Measurements from ENCODE around the gene HOGA1. TPM values are rescaled to one million over a fixed set of nuclear protein-coding genes. Genes with fewer than 3 reads are reported as not detected.

Gene HOGA1
- total and polyA plus RNA-seq, 4 donors: 2.6 to 4.0 (median 3.5) TPM

DNA sequence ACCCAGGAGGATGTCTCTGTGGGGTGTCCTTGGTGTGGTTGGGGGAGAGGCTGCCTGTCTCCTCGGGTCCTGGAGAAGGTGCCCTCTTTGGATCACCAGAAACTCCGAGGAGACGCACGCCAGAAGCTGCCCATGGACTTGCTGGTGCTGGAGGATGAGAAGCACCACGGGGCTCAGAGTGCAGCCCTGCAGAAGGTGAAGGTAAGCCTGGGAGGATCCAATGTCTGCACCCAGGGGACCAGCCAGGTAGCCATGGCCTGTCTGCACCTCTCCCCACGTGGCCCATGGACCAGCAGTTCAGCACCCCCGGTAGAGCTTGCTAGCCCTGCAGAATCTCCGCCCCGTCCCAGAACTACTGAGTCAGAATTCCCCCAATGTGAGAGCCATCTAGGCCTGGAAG lies 6.5 kb upstream of the HOGA1 start:
- Histone ChIP-seq H3K36me3 (ENCODE audit: control insufficient read depth, insufficient read depth, low read length) (peaks cover under 1% of the 10 kb centered on the region), H3K4me3 (ENCODE audit: low read depth, low read length) (no peak overlapping the region), H3K27ac (ENCODE audit: low read depth, low read length) (no peak overlapping the region), H3K27me3 (ENCODE audit: control insufficient read depth, insufficient read depth, low read length) (no peaks in the 10 kb centered on the region), H3K9me3 (ENCODE audit: control insufficient read depth, insufficient read depth, low read length) (no peaks in the 10 kb centered on the region), H3K4me1 (ENCODE audit: control insufficient read depth, insufficient read depth, low read length) (peaks cover 8% of the 10 kb centered on the region)
- WGBS (ENCODE audit: insufficient coverage): 64% methylated on average over 6 of the region's 9 CpGs
- DNase-seq (ENCODE audit: low read depth in 4 of 6, low spot score in 6 of 6): no peak

- Histone ChIP-seq H3K9me3 (ENCODE audit: control insufficient read depth, insufficient read depth, low read length) (no peaks in the 10 kb centered on the region), H3K27me3 (ENCODE audit: control insufficient read depth, insufficient read depth, low read length) (no peaks in the 10 kb centered on the region), H3K36me3 (ENCODE audit: control insufficient read depth, insufficient read depth, low read length) (no peaks in the 10 kb centered on the region), H3K27ac (ENCODE audit: low read depth, low read length) (no peak overlapping the region), H3K4me3 (ENCODE audit: low read depth, low read length) (no peak overlapping the region), H3K4me1 (ENCODE audit: control insufficient read depth, insufficient read depth, low read length) (peaks cover 5% of the 10 kb centered on the region)
- WGBS (ENCODE audit: insufficient coverage): 56% methylated on average over 35 of the region's 40 CpGs
- DNase-seq (ENCODE audit: low read depth in 4 of 6, low spot score in 6 of 6): peak in 1 of 6 donors; percentile 12
These were observed 5.9 kb upstream of the HOGA1 start for GRCh38 chr10:97578171-97578844.

DNA sequence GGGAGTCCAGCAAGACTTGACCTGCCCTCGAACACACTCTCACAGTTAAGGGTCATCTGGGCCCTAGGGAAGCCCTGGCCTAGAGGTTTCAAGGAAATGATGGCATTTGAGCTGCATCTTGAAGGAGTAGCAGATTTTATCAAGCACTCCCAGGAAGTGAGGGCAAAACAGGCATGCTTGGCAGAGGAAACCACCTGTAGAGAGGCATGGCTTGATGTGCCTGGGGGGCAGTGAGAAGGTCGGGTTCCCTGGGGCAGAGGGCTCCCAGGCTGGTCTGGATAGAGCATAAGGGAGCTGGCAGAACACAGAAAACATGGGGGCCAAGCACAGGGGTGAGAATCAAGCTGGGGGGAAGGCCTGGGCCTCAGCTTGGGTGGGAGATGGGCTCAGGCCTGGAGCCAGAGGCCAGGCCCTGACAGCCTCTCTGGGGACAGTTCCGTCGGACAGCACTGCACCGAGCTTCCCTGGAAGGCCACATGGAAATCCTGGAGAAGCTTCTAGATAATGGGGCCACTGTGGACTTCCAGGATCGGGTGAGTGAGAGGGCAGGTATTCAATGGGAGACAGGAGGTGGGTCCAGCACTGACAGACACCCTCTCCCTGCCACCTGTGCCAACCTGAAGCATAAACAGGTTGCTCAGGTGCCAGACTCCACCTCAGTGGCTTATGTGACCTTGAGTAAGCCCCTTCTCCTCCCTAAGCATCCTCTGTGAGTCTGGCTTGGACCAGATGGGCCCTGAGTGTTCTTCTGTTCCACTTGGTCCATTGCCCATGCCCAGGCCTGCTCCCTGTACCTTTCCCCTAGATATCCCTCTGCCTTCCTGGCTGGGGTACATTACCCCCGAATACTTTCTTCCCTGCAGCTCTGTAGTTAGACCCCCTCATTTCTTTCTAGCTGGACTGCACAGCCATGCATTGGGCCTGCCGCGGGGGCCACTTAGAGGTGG lies 3.5 kb upstream of the HOGA1 start:
- no peaks in the 10 kb centered on the region for H3K9me3 ChIP-seq (ENCODE audit: control insufficient read depth, insufficient read depth, low read length)
- no peaks in the 10 kb centered on the region for H3K27me3 ChIP-seq (ENCODE audit: control insufficient read depth, insufficient read depth, low read length)
- H3K36me3 ChIP-seq (ENCODE audit: control insufficient read depth, insufficient read depth, low read length): no peaks in the 10 kb centered on the region
- DNase-seq (ENCODE audit: low read depth in 4 of 6, low spot score in 6 of 6): no peak
- H3K4me3 ChIP-seq (ENCODE audit: low read depth, low read length): no peak overlapping the region
- 88% methylated on average over 8 of the region's 9 CpGs for WGBS (ENCODE audit: insufficient coverage)
- peaks cover 18% of the 10 kb centered on the region for H3K4me1 ChIP-seq (ENCODE audit: control insufficient read depth, insufficient read depth, low read length)
- H3K27ac ChIP-seq (ENCODE audit: low read depth, low read length): no peak overlapping the region

GRCh38 chr10:97582169-97582568 lies 2.0 kb upstream of the HOGA1 start:
- Histone ChIP-seq H3K27me3 (ENCODE audit: control insufficient read depth, insufficient read depth, low read length) (no peaks in the 10 kb centered on the region), H3K27ac (ENCODE audit: low read depth, low read length) (no peak overlapping the region), H3K36me3 (ENCODE audit: control insufficient read depth, insufficient read depth, low read length) (no peaks in the 10 kb centered on the region), H3K9me3 (ENCODE audit: control insufficient read depth, insufficient read depth, low read length) (no peaks in the 10 kb centered on the region), H3K4me3 (ENCODE audit: low read depth, low read length) (no peak overlapping the region), H3K4me1 (ENCODE audit: control insufficient read depth, insufficient read depth, low read length) (peaks cover 17% of the 10 kb centered on the region)
- 92% methylated on average over 7 of the region's 8 CpGs for WGBS (ENCODE audit: insufficient coverage)
- DNase-seq (ENCODE audit: low read depth in 4 of 6, low spot score in 6 of 6): no peak

GRCh38 chr10:97583476-97583875 lies 713 bp upstream of the HOGA1 start:
- Histone ChIP-seq H3K27ac (ENCODE audit: low read depth, low read length) (peak overlapping the region; percentile 57), H3K36me3 (ENCODE audit: control insufficient read depth, insufficient read depth, low read length) (no peaks in the 10 kb centered on the region), H3K4me1 (ENCODE audit: control insufficient read depth, insufficient read depth, low read length) (peaks cover 17% of the 10 kb centered on the region), H3K9me3 (ENCODE audit: control insufficient read depth, insufficient read depth, low read length) (no peaks in the 10 kb centered on the region), H3K27me3 (ENCODE audit: control insufficient read depth, insufficient read depth, low read length) (no peaks in the 10 kb centered on the region), H3K4me3 (ENCODE audit: low read depth, low read length) (no peak overlapping the region)
- DNase-seq (ENCODE audit: low read depth in 4 of 6, low spot score in 6 of 6): no peak
- WGBS (ENCODE audit: insufficient coverage): 77% methylated on average over 11 of the region's 13 CpGs

GRCh38 chr10:97584798-97585438 lies 729 bp downstream of the HOGA1 start:
- no peak overlapping the region for H3K27ac ChIP-seq (ENCODE audit: low read depth, low read length)
- 96% methylated on average over 2 of the region's 5 CpGs for WGBS (ENCODE audit: insufficient coverage)
- no peak overlapping the region for H3K4me3 ChIP-seq (ENCODE audit: low read depth, low read length)

GRCh38 chr10:97585439-97585811 lies 1.2 kb downstream of the HOGA1 start:
- DNase-seq (ENCODE audit: low read depth in 4 of 6, low spot score in 6 of 6): no peak
- 81% methylated on average over 5 of the region's 5 CpGs for WGBS (ENCODE audit: insufficient coverage)
- peaks cover 23% of the 10 kb centered on the region for H3K4me1 ChIP-seq (ENCODE audit: control insufficient read depth, insufficient read depth, low read length)
- H3K27ac ChIP-seq (ENCODE audit: low read depth, low read length): no peak overlapping the region
- H3K36me3 ChIP-seq (ENCODE audit: control insufficient read depth, insufficient read depth, low read length): peaks cover 2% of the 10 kb centered on the region
- no peaks in the 10 kb centered on the region for H3K27me3 ChIP-seq (ENCODE audit: control insufficient read depth, insufficient read depth, low read length)
- H3K9me3 ChIP-seq (ENCODE audit: control insufficient read depth, insufficient read depth, low read length): no peaks in the 10 kb centered on the region
- no peak overlapping the region for H3K4me3 ChIP-seq (ENCODE audit: low read depth, low read length)

More at GRCh38 chr10:97584798-97585438, 729 bp downstream of the HOGA1 start:
- no peaks in the 10 kb centered on the region for H3K27me3 ChIP-seq (ENCODE audit: control insufficient read depth, insufficient read depth, low read length)
- no peaks in the 10 kb centered on the region for H3K36me3 ChIP-seq (ENCODE audit: control insufficient read depth, insufficient read depth, low read length)
- peaks cover 23% of the 10 kb centered on the region for H3K4me1 ChIP-seq (ENCODE audit: control insufficient read depth, insufficient read depth, low read length)
- H3K9me3 ChIP-seq (ENCODE audit: control insufficient read depth, insufficient read depth, low read length): no peaks in the 10 kb centered on the region
- DNase-seq (ENCODE audit: low read depth in 4 of 6, low spot score in 6 of 6): no peak

GRCh38 chr10:97587183-97587582 lies 3.0 kb downstream of the HOGA1 start:
- peaks cover 2% of the 10 kb centered on the region for H3K36me3 ChIP-seq (ENCODE audit: control insufficient read depth, insufficient read depth, low read length)
- 100% methylated on average over 2 of the region's 2 CpGs for WGBS (ENCODE audit: insufficient coverage)
- no peak for DNase-seq (ENCODE audit: low read depth in 4 of 6, low spot score in 6 of 6)
- H3K27ac ChIP-seq (ENCODE audit: low read depth, low read length): no peak overlapping the region
- no peak overlapping the region for H3K4me3 ChIP-seq (ENCODE audit: low read depth, low read length)
- no peaks in the 10 kb centered on the region for H3K9me3 ChIP-seq (ENCODE audit: control insufficient read depth, insufficient read depth, low read length)
- peaks cover 23% of the 10 kb centered on the region for H3K4me1 ChIP-seq (ENCODE audit: control insufficient read depth, insufficient read depth, low read length)
- H3K27me3 ChIP-seq (ENCODE audit: control insufficient read depth, insufficient read depth, low read length): no peaks in the 10 kb centered on the region

GRCh38 chr10:97589479-97589878 lies 5.3 kb downstream of the HOGA1 start, which contains the start of gene C10orf62:
Gene C10orf62 (plus strand): TSS chr10:97589721. CDS start chr10:97589898, 177 bp downstream.
- H3K4me3 ChIP-seq (ENCODE audit: low read depth, low read length): no peak within 1 kb of the TSS
- no peaks in the 10 kb centered on the region for H3K9me3 ChIP-seq (ENCODE audit: control insufficient read depth, insufficient read depth, low read length)
- H3K27ac ChIP-seq (ENCODE audit: low read depth, low read length): no peak within 1 kb of the TSS
- peaks cover 2% of the 10 kb centered on the region for H3K36me3 ChIP-seq (ENCODE audit: control insufficient read depth, insufficient read depth, low read length)
- peaks cover 10% of the 10 kb centered on the region for H3K4me1 ChIP-seq (ENCODE audit: control insufficient read depth, insufficient read depth, low read length)
- no peak for DNase-seq (ENCODE audit: low read depth in 4 of 6, low spot score in 6 of 6)
- no CpG with 5 or more reads among the region's 3 CpGs for WGBS (ENCODE audit: insufficient coverage)
- H3K27me3 ChIP-seq (ENCODE audit: control insufficient read depth, insufficient read depth, low read length): no peaks in the 10 kb centered on the region
